ENCODE results near the gene BUD31.

DNA sequence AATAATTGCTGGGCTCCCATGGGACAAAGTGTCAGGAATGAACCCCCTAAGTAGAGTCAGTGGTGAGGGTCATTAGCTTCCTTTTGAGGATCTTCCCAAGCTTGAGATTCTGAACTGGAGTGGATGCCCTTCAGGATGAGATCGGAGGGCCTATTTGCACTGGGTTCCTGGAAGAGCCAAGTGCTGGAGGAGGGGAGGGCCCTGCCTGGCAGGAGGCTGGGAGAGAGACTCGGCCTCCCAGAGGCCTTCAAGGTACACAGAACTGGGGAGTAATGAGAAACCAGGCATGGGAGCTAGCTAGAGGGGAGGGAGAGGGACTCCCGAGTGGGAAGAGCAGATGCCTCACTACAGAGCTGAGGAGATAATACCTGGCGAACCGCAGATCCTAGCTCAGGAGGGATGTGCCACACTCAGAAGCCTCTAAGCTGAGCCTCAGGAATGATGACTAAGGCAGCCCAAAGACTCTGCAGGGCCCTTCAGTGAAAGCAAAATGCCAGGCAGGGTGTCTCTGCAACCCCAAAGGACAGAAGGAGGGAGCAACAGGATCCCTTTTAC is 9.8 kb upstream of the BUD31 start:
- TF ChIP-seq POLR2A (IDR thresholded peaks at IDR 0.05): no peak
- TF ChIP-seq, protein P1, sequence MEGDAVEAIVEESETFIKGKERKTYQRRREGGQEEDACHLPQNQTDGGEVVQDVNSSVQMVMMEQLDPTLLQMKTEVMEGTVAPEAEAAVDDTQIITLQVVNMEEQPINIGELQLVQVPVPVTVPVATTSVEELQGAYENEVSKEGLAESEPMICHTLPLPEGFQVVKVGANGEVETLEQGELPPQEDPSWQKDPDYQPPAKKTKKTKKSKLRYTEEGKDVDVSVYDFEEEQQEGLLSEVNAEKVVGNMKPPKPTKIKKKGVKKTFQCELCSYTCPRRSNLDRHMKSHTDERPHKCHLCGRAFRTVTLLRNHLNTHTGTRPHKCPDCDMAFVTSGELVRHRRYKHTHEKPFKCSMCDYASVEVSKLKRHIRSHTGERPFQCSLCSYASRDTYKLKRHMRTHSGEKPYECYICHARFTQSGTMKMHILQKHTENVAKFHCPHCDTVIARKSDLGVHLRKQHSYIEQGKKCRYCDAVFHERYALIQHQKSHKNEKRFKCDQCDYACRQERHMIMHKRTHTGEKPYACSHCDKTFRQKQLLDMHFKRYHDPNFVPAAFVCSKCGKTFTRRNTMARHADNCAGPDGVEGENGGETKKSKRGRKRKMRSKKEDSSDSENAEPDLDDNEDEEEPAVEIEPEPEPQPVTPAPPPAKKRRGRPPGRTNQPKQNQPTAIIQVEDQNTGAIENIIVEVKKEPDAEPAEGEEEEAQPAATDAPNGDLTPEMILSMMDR (IDR thresholded peaks at IDR 0.05): no peak

Data from Peyer's patch (tissue), 4 donors.